Fibroblast of pulmonary artery (primary cell): ENCODE measurements around the gene SIX3.

Source experiments
- DNase-seq: peaks from one replicate; pipeline ENCODE4 v3.0.0-alpha.2; 2010; ENCODE audit warnings: low read depth
- H3K4me3 ChIP-seq: replicated peaks from 2 replicates; pipeline ENCODE4 v1.5.1; 2011; ENCODE audit warnings: low read depth, mild to moderate bottlenecking, control low read depth, low read length, moderate library complexity
- CTCF ChIP-seq: IDR thresholded peaks from 2 replicates; pipeline ENCODE4 v1.5.1; 2011; ENCODE audit warnings: mild to moderate bottlenecking, control low read depth, low read length, inconsistent platforms; ENCODE audit errors: missing control alignments

Gene SIX3

GRCh38 chr2:44930274-44931197 is 11.0 kb upstream of the SIX3 start:
- H3K4me3 ChIP-seq, result no peak overlapping the region
- no peak for DNase-seq
- no peak for TF ChIP-seq CTCF

GRCh38 chr2:44931198-44931780 is 10.2 kb upstream of the SIX3 start:
- no peak for DNase-seq
- no peak for TF ChIP-seq CTCF
- no peak overlapping the region for H3K4me3 ChIP-seq

GRCh38 chr2:44932079-44932478 is 9.4 kb upstream of the SIX3 start:
- no peak for TF ChIP-seq CTCF
- H3K4me3 ChIP-seq, result no peak overlapping the region
- no peak for DNase-seq

- TF ChIP-seq CTCF, result no peak
- no peak overlapping the region for H3K4me3 ChIP-seq
- no peak for DNase-seq
Observed at GRCh38 chr2:44932564-44933392, 8.7 kb upstream of the SIX3 start.

GRCh38 chr2:44933434-44933951 is 8.0 kb upstream of the SIX3 start:
- TF ChIP-seq CTCF, result no peak

GRCh38 chr2:44934038-44934982 is 7.2 kb upstream of the SIX3 start:
- no peak for DNase-seq
- no peak for TF ChIP-seq CTCF
- no peak overlapping the region for H3K4me3 ChIP-seq

More at GRCh38 chr2:44933434-44933951, 8.0 kb upstream of the SIX3 start:
- no peak for DNase-seq
- no peak overlapping the region for H3K4me3 ChIP-seq
